GM10266 (cell line): Measurements from ENCODE around the gene C10orf90.

Experiments used
- DNase-seq: peaks from one replicate; pipeline ENCODE4 v3.0.0; 2012; ENCODE audit errors: extremely low spot score
- CTCF ChIP-seq: IDR thresholded peaks from 2 replicates; pipeline ENCODE4 v1.5.1; 2012; ENCODE audit warnings: mild to moderate bottlenecking, low read depth; ENCODE audit not compliant: control insufficient read depth, insufficient read depth; ENCODE audit errors: missing control alignments

Gene C10orf90

GRCh38 chr10:126565871-126566270 is 104.6 kb downstream of the C10orf90 start:
- DNase-seq = no peak
- TF ChIP-seq CTCF = no peak

DNA sequence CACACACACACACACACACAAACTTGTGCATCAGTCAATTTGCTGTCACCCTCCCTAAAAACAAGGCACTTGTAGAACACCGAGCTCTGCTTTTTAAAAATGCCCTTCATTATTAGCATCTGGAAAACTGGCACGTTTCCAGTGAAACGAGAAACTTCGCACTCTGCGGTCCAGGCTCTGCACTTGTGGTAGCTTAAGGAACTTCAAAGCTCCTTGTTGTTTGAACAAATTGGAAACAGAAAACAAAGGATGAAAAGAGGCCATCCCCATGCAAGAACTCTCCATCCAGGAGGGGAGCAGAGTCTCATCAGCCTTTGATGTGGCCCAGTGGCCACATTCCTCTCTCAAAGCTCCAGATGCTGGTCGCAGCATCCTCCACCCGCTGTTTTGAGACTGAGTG is 105.1 kb downstream of the C10orf90 start:
- DNase-seq = no peak
- no peak for TF ChIP-seq CTCF

GRCh38 chr10:126564326-126564888 is 106.1 kb downstream of the C10orf90 start:
- no peak for DNase-seq
- no peak for TF ChIP-seq CTCF

DNA sequence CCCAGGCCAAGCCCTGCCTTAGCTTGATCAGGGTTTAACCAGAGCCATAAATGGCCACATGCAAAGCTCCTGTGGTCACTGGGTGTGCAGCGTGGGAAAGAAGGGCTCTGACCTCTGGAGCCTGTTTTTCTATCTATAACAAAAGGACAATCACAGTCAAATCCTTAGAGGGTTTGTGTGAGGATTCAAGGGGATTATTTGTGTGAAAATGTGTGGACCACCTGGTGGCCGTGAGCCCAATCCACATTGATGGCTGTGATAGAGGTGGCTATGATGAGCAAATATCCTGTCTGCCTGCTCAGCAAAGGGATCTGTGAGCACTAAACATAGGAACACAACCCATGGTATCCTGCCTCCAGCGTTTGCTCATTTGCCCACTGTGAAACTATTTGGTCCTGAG is 107.1 kb downstream of the C10orf90 start:
- TF ChIP-seq CTCF = no peak
- DNase-seq = no peak

DNA sequence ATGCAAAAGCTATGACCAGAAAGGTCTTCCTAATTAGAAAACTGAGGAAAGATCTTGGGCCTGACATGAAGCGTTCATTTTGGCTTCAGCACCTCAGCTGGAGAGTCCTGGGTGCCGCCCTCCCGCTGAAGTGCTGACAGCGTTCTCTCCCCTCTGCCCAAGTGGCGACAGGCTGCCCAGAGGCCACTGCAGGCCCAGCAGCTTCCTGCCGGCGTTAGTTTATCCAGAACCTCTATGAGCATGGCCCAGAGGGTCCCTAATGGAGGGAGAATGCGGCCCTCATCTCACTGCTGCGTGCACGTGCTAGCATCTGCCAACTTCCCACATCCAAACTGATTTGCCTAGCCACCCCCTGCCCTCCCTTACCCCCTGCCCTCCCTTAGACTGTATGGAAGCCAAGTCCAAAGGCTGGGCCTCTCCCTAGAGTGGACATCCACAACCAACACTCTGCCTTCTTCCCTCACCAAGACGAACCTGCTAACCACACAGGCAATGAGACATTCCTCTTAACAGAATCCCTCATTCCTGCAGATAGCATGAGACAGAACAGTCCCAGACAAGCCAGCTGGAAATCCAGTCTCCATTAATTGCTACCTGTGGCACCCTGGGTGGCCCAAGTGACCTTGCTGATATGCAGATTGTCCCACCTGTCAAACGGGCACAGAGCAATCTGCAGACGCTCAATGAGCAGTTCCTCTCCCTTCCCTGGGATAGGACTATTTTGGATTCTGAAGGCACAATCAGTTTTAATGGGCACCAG is 108.4 kb downstream of the C10orf90 start:
- no peak for DNase-seq
- TF ChIP-seq CTCF = no peak

DNA sequence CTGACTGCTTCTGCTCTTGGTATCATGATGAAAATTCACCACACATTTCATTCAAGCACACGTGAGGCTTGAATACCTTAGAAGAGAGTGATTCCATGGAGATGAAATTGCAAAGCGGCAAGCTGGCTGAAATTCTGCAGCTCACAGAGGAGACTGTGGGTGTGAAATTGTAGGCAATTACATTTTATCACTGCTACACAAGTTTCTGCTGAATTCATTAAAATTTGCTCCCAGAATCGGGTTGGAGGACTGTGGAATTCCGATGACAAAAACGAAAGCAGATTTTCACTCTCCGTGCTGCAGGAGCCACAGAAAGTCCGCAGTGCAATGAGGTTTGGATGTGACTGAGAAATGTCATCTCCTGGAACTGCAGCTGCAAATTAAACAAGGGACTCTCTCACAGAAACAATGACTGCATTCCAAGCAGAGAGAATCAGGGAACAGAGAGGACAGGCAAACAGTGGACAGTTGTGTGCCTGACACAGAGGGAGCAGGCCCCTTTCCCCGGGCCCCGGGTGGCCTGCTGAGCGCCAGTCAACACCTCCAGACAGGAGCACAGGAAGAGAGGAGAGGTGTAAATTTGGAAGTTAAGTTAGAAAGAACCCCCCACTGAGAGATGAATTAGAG is 109.1 kb downstream of the C10orf90 start:
- no peak for DNase-seq
- no peak for TF ChIP-seq CTCF

DNA sequence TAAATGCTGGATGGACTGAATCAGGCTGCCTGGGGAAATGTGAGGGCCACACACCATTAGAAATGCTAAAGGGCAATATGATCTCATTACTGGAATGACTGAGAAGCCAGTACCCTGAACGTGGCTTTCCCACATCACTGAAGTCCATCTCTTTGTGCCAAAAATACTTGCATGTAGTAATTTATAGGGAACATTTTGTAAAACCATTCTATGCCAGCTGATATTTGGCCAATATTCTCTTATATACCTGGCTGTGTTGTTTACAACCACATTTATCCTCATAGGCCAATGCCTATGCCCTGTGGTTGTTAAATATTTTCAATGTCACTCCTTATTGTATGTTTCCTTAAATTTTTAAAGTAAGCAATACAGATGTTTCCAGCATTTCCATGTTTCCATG is 111.6 kb downstream of the C10orf90 start:
- no peak for TF ChIP-seq CTCF
- DNase-seq = no peak
